ENCODE data around the gene ACTG2. TPM values are rescaled to one million over a fixed set of nuclear protein-coding genes. Genes with fewer than 3 reads are reported as not detected.

Gene ACTG2
- total RNA-seq, 1 donor from 2014 or later: 0.32 TPM

- H3K4me2 ChIP-seq: no peak overlapping the region
- no peaks in the 10 kb centered on the region for H3K79me2 ChIP-seq (ENCODE audit: low read depth)
- H3K27ac ChIP-seq: no peak overlapping the region
- H3K27me3 ChIP-seq: no peaks in the 10 kb centered on the region
- no peak overlapping the region for H3K4me3 Mint-ChIP-seq
- no peak overlapping the region for H3K9ac ChIP-seq
- no peaks in the 10 kb centered on the region for H3K27me3 Mint-ChIP-seq (ENCODE audit: insufficient read depth, low read depth)
- H3K36me3 ChIP-seq: peaks cover 12% of the 10 kb centered on the region
- H3F3A ChIP-seq (ENCODE audit: low read depth): no peaks in the 10 kb centered on the region
- no peaks in the 10 kb centered on the region for H3K4me1 Mint-ChIP-seq
- TF ChIP-seq EZH2phosphoT487 (IDR thresholded peaks at IDR 0.05): no peak
- no peaks in the 10 kb centered on the region for H3K9me3 ChIP-seq (ENCODE audit: low read depth)
- no peak overlapping the region for H3K27ac Mint-ChIP-seq
- DNase-seq (ENCODE audit: low spot score): no peak
- H2AFZ ChIP-seq (replicated peaks): no peak overlapping the region
- H4K20me1 ChIP-seq (ENCODE audit: low read depth): no peaks in the 10 kb centered on the region
- H3K9me3 Mint-ChIP-seq: no peaks in the 10 kb centered on the region
- H3K4me3 ChIP-seq: no peak overlapping the region
- H3K36me3 Mint-ChIP-seq: peaks cover 38% of the 10 kb centered on the region
- no peaks in the 10 kb centered on the region for H3K4me1 ChIP-seq
These were observed 32.9 kb upstream of the ACTG2 start for GRCh38 chr2:73859721-73860586.

DNA sequence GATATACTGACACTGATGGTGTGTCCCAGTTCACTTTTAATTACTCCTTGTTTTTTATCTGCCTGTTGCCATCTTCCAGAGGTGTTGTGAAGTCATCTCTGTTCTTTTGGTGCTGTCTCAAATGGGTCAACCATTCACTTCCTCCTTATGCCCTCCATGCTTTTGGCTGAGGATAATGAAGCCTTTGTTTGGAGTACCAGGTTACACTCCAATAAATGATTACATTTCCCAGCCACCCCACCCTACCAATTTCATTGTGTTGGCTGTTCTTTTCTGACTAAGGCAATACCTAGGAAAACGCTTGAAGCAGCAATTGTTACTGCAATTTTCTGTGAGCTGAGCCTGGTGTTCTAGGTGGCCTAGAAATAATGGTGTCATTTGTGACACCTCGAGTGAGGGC is 29.8 kb upstream of the ACTG2 start:
- H3K27me3 Mint-ChIP-seq (ENCODE audit: insufficient read depth, low read depth): peaks cover 3% of the 10 kb centered on the region
- Histone ChIP-seq H4K20me1 (ENCODE audit: low read depth) (no peaks in the 10 kb centered on the region), H3K27me3 (no peaks in the 10 kb centered on the region), H3F3A (ENCODE audit: low read depth) (no peaks in the 10 kb centered on the region), H3K36me3 (peaks cover 12% of the 10 kb centered on the region), H3K4me1 (no peaks in the 10 kb centered on the region), H3K27ac (no peak overlapping the region), H3K4me2 (no peak overlapping the region), H2AFZ (replicated peaks) (no peak overlapping the region), H3K79me2 (ENCODE audit: low read depth) (no peaks in the 10 kb centered on the region), H3K9ac (no peak overlapping the region), H3K4me3 (no peak overlapping the region), H3K9me3 (ENCODE audit: low read depth) (no peaks in the 10 kb centered on the region)
- no peak overlapping the region for H3K4me3 Mint-ChIP-seq
- DNase-seq (ENCODE audit: low spot score): no peak
- H3K4me1 Mint-ChIP-seq: no peaks in the 10 kb centered on the region
- no peak overlapping the region for H3K27ac Mint-ChIP-seq
- H3K36me3 Mint-ChIP-seq: peaks cover 23% of the 10 kb centered on the region
- no peaks in the 10 kb centered on the region for H3K9me3 Mint-ChIP-seq
- TF ChIP-seq EZH2phosphoT487 (IDR thresholded peaks at IDR 0.05) (no peak), EZH2 (IDR thresholded peaks at IDR 0.05) (no peak)

DNA sequence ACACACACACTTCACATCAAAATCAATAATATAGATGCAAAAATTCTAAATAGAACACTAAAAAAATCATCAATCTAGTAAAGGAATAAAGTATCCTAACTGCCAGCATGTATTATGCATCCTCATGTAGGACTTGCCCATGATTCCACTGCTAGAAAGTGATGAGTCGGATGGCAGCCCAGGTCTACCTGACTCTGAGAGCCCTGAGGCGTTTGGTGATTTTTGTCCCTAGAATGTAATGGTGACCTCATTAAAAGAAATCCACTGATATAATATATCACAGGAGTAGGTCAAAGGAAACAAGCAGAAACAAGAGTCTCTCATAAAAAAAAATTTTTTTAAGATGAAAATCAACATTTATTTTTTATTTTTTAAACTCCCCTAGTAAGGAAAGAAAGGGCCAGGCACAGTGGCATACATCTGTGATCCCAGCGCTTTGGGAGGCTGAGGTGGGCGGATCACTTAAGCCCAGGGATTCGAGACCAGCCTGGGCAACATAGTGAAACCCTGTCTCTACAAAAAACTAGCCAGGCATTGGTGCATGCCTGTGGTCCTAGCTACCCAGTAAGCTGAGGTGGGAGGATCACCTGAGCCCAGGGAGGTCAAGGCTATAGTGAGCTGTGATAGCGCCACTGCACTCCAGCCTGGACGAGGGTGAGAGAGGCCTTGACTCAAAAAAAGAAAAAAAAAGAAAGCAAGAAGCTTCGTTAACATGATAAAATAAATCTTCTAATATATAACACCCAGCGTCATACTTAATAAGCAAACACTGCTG is 24.4 kb upstream of the ACTG2 start:
- no peaks in the 10 kb centered on the region for H3K9me3 Mint-ChIP-seq
- no peak for DNase-seq (ENCODE audit: low spot score)
- H3K36me3 Mint-ChIP-seq: peaks cover 11% of the 10 kb centered on the region
- no peaks in the 10 kb centered on the region for H3K4me1 ChIP-seq
- H3K79me2 ChIP-seq (ENCODE audit: low read depth): no peaks in the 10 kb centered on the region
- H3K9ac ChIP-seq: no peak overlapping the region
- no peak overlapping the region for H2AFZ ChIP-seq (replicated peaks)
- H3K27me3 ChIP-seq: no peaks in the 10 kb centered on the region
- no peak overlapping the region for H3K4me2 ChIP-seq
- H3K4me3 Mint-ChIP-seq: no peak overlapping the region
- H3K9me3 ChIP-seq (ENCODE audit: low read depth): no peaks in the 10 kb centered on the region
- no peak overlapping the region for H3K4me3 ChIP-seq
- H3K27me3 Mint-ChIP-seq (ENCODE audit: insufficient read depth, low read depth): peaks cover 3% of the 10 kb centered on the region
- no peak overlapping the region for H3K27ac ChIP-seq
- no peaks in the 10 kb centered on the region for H3K36me3 ChIP-seq
- no peaks in the 10 kb centered on the region for H3F3A ChIP-seq (ENCODE audit: low read depth)
- no peaks in the 10 kb centered on the region for H3K4me1 Mint-ChIP-seq
- H4K20me1 ChIP-seq (ENCODE audit: low read depth): no peaks in the 10 kb centered on the region
- H3K27ac Mint-ChIP-seq: no peak overlapping the region
- TF ChIP-seq EZH2 (IDR thresholded peaks at IDR 0.05): no peak
- TF ChIP-seq, protein P1, sequence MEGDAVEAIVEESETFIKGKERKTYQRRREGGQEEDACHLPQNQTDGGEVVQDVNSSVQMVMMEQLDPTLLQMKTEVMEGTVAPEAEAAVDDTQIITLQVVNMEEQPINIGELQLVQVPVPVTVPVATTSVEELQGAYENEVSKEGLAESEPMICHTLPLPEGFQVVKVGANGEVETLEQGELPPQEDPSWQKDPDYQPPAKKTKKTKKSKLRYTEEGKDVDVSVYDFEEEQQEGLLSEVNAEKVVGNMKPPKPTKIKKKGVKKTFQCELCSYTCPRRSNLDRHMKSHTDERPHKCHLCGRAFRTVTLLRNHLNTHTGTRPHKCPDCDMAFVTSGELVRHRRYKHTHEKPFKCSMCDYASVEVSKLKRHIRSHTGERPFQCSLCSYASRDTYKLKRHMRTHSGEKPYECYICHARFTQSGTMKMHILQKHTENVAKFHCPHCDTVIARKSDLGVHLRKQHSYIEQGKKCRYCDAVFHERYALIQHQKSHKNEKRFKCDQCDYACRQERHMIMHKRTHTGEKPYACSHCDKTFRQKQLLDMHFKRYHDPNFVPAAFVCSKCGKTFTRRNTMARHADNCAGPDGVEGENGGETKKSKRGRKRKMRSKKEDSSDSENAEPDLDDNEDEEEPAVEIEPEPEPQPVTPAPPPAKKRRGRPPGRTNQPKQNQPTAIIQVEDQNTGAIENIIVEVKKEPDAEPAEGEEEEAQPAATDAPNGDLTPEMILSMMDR (IDR thresholded peaks at IDR 0.05): no peak
- no peak for TF ChIP-seq EZH2phosphoT487 (IDR thresholded peaks at IDR 0.05)

GRCh38 chr2:73870084-73870483 is 22.7 kb upstream of the ACTG2 start:
- H3K4me1 ChIP-seq: no peaks in the 10 kb centered on the region
- H3K27ac ChIP-seq: no peak overlapping the region
- no peaks in the 10 kb centered on the region for H3K27me3 ChIP-seq
- H3K79me2 ChIP-seq (ENCODE audit: low read depth): no peaks in the 10 kb centered on the region
- no peaks in the 10 kb centered on the region for H3K36me3 ChIP-seq
- TF ChIP-seq, protein P1 (IDR thresholded peaks at IDR 0.05): no peak
- TF ChIP-seq EZH2 (IDR thresholded peaks at IDR 0.05) (no peak), EZH2phosphoT487 (IDR thresholded peaks at IDR 0.05) (no peak)
- Mint-ChIP-seq H3K9me3 (no peaks in the 10 kb centered on the region), H3K36me3 (peaks cover 7% of the 10 kb centered on the region), H3K27me3 (ENCODE audit: insufficient read depth, low read depth) (peaks cover 3% of the 10 kb centered on the region), H3K4me1 (no peaks in the 10 kb centered on the region), H3K27ac (no peak overlapping the region), H3K4me3 (no peak overlapping the region)
- H2AFZ ChIP-seq (replicated peaks): no peak overlapping the region
- no peak overlapping the region for H3K4me2 ChIP-seq
- H3F3A ChIP-seq (ENCODE audit: low read depth): no peaks in the 10 kb centered on the region
- no peak for DNase-seq (ENCODE audit: low spot score)
- no peaks in the 10 kb centered on the region for H3K9me3 ChIP-seq (ENCODE audit: low read depth)
- no peaks in the 10 kb centered on the region for H4K20me1 ChIP-seq (ENCODE audit: low read depth)
- no peak overlapping the region for H3K9ac ChIP-seq
- no peak overlapping the region for H3K4me3 ChIP-seq
